Posterior cingulate gyrus (tissue), 11 donors: ENCODE measurements around the gene MANBA.
"Not testable (repeated sequence)": the region's sequence is repeated elsewhere in the genome, so short reads cannot be mapped to it uniquely, and the experiment has no call there.

ENCODE experiments used
- DNase-seq, 10 donors: peaks; one replicate each; pipeline versions ENCODE4 v3.0.0 to v3.0.0-alpha.2; 2020 to 2021; ENCODE audit warnings: mixed read lengths in 3 of 10
- intact Hi-C: fragments of 100-400 bp; cut with DNase I; formaldehyde crosslinking; loops from one replicate; pipeline ENCODE4 v1.15.1; 2023

MANBA gene

DNA sequence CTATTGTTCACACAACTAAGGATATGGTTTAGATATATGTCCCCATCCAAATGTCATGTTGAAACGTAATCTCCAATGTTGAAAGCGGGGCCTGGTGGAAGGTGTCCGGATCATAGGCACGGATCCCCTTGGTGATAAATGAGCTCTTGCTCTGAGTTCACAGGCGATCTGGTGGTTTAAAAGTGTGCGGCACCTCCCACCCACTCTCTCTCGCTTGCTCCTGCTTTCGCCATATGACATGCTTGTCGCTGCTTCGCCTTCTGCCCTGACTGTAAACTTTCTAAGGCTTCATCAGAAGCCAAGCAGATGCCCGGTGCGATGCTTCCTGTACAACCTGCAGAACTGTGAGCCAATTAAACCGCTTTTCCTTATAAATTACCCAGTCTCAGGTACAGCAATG, 131.1 kb downstream of the MANBA start:
- intact Hi-C loops: no loop called here
- DNase-seq: no peak

DNA sequence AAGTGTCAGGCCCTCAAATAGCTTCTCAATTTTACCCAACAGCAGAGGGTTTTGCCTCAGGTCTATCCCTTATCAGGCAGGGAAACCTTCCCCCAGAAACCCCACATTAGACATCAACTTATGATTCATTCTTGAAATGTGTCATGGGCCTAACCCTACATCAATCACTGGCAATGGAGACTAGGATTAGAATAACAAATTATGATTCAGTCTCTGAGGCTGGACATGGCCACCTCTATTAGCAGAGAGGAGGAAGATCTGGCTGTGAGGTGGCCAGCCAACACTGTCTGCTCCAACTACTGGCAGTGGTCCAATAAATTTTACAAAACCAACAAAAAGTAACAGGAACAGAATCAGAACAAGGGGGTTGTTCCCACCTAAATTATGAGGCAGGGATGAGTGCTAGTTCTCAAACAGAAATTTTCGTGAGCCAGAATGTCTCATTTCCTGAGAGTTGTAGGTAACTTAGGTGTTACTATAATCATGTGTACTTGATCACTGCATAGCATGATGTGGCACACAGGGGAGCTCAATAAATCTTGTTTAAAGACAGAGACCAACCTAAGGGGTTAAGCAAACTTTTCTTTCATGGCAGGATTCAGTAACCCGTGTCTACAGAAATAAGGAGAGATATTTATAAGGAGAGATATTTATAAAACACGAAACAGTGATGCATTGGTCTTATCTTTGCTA, 132.8 kb downstream of the MANBA start:
- DNase-seq: no peak
- intact Hi-C loops: no loop called here

DNA sequence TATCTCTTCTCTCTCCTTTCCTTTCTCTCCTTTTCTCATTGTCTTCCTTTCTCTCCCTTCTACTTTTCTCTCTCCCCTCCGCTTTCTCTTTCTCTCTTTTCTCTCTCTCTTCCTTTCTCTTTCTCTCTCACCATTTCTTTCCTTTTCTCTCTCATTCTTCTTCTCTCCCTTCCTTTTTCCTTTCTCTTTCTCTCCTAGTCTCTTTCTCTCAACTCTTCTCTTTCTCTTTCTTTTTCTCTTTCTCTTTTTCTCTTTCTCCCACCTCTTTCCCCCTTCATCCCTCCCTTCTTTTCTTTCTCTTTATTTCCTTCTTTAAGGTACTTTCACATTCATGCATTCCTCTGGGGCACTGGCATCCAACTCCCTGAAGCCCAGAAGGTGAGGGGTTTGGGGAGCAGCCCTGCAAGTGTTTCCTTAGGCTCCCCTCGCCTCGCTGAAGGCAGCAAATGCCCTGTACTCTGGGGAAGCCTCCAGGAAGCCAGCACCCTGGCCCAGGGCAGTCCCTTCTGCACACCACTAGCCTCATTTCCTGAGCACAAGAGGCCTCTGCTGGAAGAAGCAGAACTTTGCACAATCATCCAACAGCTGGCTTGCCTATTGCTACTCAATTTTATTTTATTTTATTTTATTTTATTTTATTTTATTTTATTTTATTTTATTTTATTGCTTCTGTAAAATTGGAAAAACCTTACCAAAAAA, 135.4 kb downstream of the MANBA start:
- peak in 2 of 10 donors; percentile 26 to 86 for DNase-seq
- intact Hi-C loops: no loop called here

DNA sequence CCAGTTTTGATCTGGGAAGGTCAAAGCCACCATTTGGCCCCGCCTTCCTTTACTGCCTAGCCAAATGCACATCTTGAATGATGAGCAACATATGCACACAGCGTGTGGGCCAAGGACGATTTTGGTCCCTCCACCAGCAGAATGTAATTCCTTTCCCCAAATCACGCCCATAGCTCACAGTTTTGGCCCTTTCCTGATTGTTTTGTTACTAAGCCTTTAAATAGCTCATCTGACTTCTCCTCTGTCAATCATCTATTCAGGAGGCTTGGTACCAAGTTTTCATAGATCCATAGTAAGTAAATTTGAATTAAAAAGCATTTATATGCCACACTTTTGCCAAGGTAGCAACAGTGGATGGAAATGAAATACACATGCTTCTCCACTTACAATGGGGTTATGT, 136.3 kb downstream of the MANBA start:
- intact Hi-C loops: loop anchor here (5.0 kb wide), 3 partner anchors 203 to 468 kb away; partner anchors contain the start of genes CISD2 and UBE2D3
- no peak for DNase-seq

DNA sequence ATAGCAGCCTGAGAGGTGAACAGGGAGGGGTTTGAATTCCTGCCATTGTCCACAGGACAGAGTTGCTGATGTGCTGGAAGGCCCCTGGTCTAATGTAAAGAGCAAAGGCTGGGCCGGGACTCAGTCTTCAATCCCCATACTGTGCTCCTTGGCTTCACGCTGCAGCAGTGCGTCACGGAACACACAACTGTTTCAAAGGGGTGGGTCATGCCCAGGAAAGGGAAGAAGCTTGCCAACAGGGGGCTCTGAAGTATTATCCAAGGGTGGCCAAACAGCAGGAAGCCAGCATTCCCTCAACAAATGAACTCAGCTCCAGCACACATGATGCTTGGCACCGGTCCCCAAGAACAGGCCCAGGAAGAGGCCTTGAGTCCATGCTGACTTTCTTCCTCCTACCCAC, 137.1 kb downstream of the MANBA start:
- DNase-seq: peak in 1 of 10 donors; percentile 21
- intact Hi-C loops: loop anchor here (2.0 to 5.0 kb wide), 4 partner anchors 204 to 469 kb away; partner anchors contain the start of genes CISD2 and UBE2D3

DNA sequence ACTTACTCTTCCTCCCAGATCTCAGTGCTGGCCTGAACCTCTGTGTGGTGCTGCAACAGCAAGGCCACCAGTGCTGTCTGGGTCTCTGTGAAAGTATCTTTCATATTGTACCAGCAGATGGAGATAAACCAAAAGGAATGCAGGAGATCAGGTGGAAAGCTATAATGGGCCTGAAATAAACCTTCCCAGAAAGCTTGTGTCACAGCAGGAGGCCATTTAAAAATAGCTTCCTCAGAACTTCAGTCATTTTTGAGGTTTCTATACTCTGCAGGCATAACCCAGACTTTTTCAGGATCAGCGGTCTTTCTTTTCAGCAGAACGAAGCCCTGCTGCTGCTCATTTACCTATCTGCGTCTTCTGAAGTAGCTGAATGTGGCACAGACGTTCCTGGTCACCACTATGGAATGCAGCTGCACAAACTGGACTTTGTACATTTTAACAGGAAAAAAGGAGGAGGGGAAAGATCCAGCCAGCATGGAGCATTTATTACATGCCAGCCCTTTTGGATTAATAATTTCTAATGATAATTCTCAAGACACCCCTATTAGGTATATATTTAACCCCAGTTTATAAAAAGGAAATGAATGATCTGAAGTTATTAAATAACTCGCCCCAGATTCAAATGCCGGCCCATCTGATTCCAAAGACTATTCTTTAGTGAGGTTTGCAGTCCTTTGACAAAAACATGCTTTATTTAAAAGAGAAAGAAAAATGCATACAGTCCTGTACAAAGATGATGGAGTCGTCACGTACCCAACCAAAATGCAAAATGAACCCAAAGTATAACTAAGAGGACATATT, 139.9 kb downstream of the MANBA start:
- intact Hi-C loops: loop anchor here (5.0 kb wide), 3 partner anchors 206 to 471 kb away; partner anchors contain the start of genes CISD2 and UBE2D3
- peak in 3 of 10 donors; percentile 35 to 88 (median 58) for DNase-seq

DNA sequence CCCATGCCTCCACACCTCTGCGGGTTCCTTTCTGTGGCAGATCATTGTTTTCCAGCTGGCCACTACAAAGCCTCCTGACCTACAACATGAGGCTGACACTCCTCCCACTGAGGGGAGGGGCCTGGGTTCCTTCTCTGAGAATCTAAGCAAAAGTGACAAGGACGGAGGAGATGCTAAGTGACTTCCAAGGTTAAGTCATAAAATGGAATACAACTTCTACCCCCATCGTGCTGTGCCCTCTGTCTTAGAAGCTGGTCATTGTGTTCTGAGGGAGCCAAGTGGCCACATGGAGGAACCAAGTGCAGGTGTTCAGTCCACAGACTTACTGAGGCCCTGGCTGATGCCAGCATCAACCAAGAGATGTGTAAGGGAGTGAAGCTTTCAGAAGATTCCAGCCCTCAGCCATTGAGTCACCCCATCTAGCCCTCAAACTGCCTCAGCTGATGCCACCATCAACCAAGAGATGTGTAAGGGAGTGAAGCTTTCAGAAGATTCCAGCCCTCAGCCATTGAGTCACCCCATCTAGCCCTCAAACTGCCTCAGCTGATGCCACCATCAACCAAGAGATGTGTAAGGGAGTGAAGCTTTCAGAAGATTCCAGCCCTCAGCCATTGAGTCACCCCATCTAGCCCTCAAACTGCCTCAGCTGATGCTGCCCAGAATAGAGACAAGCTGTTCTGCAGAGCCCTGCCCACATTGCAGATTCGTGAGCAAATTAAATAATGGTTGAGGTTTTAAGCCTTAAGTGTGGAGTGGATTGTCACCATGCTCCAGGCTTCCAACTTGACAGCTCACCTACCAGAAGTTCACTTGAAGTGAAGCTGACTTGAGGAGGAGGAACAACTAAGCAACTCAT, 140.8 kb downstream of the MANBA start:
- not testable (repeated sequence) for DNase-seq
- intact Hi-C loops: loop anchor here (2.0 to 5.0 kb wide), 4 partner anchors 207 to 472 kb away; partner anchors contain the start of genes CISD2 and UBE2D3

DNA sequence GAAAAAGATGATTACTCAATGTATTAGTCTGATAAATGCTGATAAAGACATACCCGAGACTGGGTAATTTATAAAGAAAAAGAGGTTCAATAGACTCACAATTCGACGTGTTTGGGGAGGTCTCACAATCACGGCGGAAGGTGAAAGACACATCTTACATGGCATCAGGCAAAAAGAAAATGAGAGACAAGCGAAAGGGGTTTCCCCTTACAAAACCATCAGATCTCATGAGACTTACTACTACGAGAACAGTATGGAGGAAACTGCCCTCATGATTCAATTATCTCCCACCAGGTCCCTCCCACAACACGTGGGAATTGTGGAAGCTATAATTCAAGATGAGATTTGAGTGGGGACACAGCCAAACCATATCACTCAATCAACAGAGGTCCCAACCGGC, 141.7 kb downstream of the MANBA start:
- intact Hi-C loops: loop anchor here (2.0 kb wide), 1 partner anchor 384 kb away; no protein-coding TSS in a partner anchor
- not testable (repeated sequence) for DNase-seq

DNA sequence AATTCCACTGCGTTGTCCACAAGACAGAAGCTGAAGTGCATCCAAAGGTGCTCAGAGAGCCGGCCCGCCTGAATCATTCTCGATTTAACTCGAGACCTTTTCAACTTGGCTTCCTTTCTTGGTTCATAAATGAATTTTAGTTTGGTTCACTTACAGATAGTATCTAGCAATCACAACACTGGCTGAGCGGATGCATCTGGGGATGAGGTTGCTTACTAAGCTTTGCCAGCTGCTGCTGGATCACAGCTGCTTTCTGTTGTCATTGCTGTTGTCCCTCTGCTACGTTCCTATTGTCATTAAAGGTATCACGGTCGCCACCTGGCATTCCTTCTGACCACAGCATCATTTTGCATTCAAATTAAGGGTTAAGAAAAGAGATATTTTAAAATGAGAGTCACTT, 144.1 kb downstream of the MANBA start:
- intact Hi-C loops: no loop called here
- no peak for DNase-seq

DNA sequence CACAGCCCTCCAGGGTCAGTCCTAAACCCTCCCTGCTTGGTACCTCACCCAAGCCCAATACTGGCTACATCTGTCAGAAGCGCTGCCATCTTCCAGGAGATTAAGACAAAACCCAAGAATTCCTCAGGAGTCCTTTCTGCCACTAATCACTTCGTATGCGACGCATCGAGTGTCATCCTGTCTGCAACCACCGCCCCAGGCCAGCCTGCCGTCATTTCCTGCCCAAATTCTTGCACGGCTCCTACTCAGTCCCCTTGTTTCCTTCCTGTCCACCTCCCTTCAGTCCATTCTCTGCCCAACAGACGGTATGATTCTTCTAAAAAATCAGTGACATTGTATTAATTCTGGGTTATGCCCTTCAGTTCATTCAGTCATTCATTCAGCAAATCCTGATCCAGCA, 146.0 kb downstream of the MANBA start:
- no peak for DNase-seq
- intact Hi-C loops: loop anchor here (5.0 kb wide), 1 partner anchor 162 kb away; no protein-coding TSS in a partner anchor

DNA sequence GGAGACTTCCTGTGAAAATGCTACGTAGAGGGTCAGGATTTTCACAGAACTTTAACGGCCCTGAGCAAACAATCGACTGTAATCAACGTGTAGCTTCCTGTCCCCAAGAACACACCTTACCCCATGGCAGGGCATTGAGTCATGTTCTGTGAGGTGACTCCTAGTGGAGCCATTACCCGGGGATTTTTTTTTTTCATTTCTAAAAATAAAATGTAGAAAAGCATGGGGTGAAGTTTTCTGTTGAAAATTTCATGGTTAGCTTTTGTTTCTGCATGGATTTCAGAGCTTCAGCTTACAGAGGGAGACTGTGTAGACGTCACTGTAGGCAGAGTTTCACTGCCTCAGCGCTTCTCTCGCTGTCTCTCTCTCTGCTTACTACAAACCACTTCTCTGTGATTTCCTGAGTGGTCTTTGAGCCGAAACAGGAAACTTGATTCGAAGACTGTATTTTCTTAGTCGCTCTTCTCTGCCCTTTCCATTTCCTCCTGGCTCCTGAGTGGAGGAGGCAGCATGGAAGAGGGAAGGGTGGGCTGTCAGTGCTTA, 147.9 kb downstream of the MANBA start:
- no peak for DNase-seq
- intact Hi-C loops: loop anchor here (5.0 kb wide), 1 partner anchor 161 kb away; no protein-coding TSS in a partner anchor

DNA sequence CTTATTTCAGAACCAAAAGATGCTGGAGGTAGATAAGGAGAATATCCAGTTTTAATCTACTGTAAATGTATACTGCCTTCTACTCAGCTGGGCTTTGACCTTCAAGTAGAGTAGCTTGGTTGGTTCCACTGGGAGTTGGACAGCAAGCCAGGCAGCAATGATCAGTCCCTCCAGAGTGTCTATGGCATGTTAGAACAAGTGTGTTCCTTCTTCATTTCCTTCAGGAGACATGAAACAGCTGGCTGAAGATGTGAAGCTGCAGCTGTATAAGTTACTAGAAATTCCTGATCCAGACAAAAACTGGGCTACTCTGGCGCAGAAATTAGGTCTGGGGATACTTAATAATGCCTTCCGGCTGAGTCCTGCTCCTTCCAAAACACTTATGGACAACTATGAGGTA, 148.6 kb downstream of the MANBA start:
- DNase-seq: no peak
- intact Hi-C loops: loop anchor here (5.0 kb wide), 1 partner anchor 160 kb away; no protein-coding TSS in a partner anchor

DNA sequence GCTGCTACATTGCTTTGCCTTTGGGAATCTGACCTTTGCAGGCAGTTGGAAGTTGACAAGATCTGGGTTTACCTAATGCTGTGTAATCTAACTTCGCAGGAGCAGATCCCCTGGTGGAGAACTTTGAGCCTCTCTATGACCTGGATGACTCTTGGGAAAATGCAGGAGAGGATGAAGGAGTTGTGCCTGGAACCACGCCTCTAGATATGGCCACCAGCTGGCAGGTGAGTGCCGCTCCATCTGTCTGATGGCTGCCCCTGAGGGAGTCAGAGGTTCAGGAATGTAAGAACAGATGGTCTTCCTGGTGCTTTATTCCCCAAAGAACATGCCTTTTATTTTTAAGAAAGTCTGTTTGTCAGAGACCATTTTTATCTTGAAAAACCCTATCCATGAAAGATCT, 150.3 kb downstream of the MANBA start:
- intact Hi-C loops: loop anchor here (5.0 kb wide), 1 partner anchor 158 kb away; no protein-coding TSS in a partner anchor
- DNase-seq: no peak

DNA sequence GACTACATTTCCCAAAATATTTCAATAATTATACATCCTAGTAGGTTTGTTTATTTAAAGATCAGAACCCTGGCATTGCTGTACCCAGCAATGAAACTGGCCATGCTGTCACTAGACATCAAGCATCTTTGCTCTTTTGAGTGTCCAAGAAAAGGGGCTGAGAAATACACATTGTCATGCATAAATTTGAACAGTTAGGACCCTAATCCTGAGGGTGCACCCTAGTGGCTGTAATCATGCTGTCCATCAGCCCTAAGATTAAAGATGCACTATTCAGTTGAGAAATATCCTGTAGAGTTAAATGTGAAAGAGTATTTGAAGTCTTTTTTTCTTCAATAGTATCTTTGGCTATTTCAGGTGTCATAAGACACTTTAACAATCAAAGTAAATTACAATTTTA, 150.8 kb downstream of the MANBA start:
- intact Hi-C loops: loop anchor here (5.0 kb wide), 1 partner anchor 158 kb away; no protein-coding TSS in a partner anchor
- DNase-seq: no peak

DNA sequence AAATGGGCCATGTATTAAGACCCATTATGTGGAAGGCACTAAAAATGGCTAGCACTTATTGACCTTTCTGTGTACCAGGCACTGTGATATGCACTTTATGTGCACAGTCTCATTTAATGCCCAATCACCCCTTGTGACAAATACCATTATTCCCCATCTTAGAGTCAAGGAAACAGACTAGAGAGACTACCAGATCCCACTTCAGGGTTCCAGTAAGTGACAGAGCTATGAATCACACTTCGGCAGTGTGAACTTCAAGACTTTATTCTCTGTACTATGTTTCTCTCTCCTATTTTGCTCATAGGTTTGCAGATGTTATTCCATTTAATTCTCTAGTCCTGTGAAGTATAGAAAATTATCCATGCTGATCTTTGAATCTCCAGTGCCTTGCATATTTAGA, 152.6 kb downstream of the MANBA start:
- intact Hi-C loops: loop anchor here (10.0 kb wide), 1 partner anchor 113 kb away; no protein-coding TSS in a partner anchor
- DNase-seq: no peak

DNA sequence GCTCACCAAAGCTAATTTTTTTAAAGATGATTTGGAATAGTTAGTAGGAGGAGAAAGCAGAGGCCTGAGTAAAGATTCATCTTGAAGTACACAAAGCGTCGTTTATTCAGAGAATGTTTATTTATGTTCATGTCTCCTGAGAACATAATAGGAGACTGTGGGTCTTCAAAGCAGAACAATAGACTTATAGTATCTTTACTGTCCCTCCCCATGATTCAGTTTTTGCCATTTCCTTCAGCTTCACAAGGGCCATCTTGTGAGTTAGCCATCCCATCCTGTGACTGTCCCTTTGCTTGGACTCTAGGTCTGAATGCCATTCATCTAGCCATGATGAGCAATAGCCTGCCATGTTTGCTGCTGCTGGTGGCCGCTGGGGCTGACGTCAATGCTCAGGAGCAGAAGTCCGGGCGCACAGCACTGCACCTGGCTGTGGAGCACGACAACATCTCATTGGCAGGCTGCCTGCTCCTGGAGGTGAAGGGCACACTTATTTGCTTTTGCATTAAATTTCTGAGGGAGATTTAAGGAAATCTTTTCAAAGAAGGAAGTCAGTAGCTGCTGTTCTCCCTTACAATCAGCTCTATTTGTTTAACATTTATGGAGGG, 153.8 kb downstream of the MANBA start:
- intact Hi-C loops: loop anchor here (10.0 kb wide), 1 partner anchor 112 kb away; no protein-coding TSS in a partner anchor
- DNase-seq: peak in 1 of 10 donors; percentile 21

DNA sequence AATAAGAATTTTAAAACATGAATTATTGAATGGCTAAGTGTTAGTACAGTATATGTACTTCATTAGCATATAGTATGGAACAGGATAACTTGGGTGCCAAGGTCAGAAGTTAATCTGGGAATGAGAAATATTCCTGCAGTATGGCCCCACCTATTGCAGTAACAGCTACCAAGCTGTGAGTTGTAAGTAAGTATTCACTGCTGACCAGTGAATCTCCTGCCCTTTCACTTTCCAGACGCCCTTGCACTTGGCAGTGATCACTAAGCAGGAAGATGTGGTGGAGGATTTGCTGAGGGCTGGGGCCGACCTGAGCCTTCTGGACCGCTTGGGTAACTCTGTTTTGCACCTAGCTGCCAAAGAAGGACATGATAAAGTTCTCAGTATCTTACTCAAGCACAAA, 154.5 kb downstream of the MANBA start:
- intact Hi-C loops: loop anchor here (10.0 kb wide), 1 partner anchor 111 kb away; no protein-coding TSS in a partner anchor
- DNase-seq: no peak

DNA sequence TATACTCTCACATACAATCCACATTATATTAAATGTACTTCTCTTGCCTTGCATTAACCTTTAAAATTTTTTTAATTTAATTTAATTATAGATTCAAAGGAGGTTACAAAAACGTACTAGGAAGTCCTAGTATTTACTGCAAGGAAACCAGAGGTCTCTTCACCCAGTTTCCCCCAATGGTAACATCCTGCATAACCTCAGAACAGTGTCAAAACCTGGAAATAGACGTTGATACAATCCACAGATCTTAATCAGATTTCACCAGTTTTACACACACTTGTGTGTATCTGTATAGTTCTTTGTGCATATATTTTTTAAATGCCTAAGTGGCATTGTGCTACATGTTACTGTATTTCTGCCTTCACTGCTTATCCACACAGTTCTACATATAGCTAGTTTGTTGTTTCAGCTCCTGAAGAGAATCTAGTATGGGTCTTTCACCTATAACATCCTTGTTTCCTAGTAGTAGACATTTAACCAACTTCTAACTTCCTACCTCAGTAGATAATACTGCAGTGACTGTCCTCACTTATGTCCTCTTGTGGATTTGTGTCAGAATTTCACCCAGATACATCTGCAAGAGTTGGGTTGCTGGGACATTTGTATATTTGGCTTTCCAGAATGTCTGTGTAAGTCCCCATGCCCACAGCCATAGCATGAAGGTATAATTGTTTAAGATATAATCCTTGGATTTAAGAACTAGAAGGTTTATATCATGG, 156.4 kb downstream of the MANBA start:
- DNase-seq: no peak
- intact Hi-C loops: loop anchor here (10.0 kb wide), 1 partner anchor 110 kb away; no protein-coding TSS in a partner anchor
